Transverse colon (tissue), 4 donors: ENCODE measurements around the gene ETHE1. TPM values are rescaled to one million over a fixed set of nuclear protein-coding genes. Genes with fewer than 3 reads are reported as not detected.
A peak's percentile ranks its signal among the peaks of the same experiment; 100 is the strongest.

Experiments
- DNase-seq: peaks from one replicate; pipeline ENCODE4 v3.0.0-alpha.2; 2019
- H3K27ac ChIP-seq, 4 donors: fragments of 200-600 bp; sonication (generic); 2 replicates each; pipeline ENCODE4 v1.5.1; 2016 to 2018; ENCODE audit warnings: inconsistent platforms in 4 of 4
- H3K27me3 ChIP-seq: fragments of 200-600 bp; sonication (generic); 2 replicates; pipeline ENCODE4 v1.5.1; 2017; ENCODE audit warnings: inconsistent platforms
- H3K36me3 ChIP-seq, 4 donors: fragments of 200-600 bp; sonication (generic); 2 replicates each; pipeline ENCODE4 v1.5.1; 2017 to 2019; ENCODE audit warnings: inconsistent platforms in 4 of 4
- H3K4me1 ChIP-seq, 4 donors: fragments of 200-600 bp; sonication (generic); 2 replicates each; pipeline ENCODE4 v1.5.1; 2017 to 2020; ENCODE audit warnings: inconsistent platforms in 4 of 4
- H3K4me3 ChIP-seq, 4 donors: fragments of 200-600 bp; sonication (generic); 1 replicate in 1 of 4; 2 replicates in 3 of 4; pipeline versions ENCODE4 v1.5.1 to v1.6.1; 2017 to 2019; ENCODE audit warnings: inconsistent platforms in 4 of 4
- H3K9me3 ChIP-seq, 2 donors: fragments of 200-600 bp; sonication (generic); 2 replicates each; pipeline ENCODE4 v1.5.1; 2017 to 2019; ENCODE audit warnings: inconsistent platforms in 2 of 2
- CTCF ChIP-seq, 5 experiments: fragments of 200-600 bp in 3 of 5; fragments of 450-650 bp in 2 of 5; sonication (generic) in 3 of 5; IDR thresholded peaks; 1 replicate in 2 of 5; 2 replicates in 3 of 5; pipeline ENCODE4 v1.5.1; 2016 to 2017; ENCODE audit warnings: antibody characterized with exemption in 5 of 5, inconsistent platforms in 3 of 5, mild to moderate bottlenecking in 2 of 5, moderate library complexity in 1 of 5
- EP300 ChIP-seq: sonication (generic); formaldehyde crosslinking; IDR thresholded peaks from one replicate; pipeline ENCODE4 v1.6.1; 2017; ENCODE audit warnings: antibody characterized with exemption, low read depth
- POLR2A ChIP-seq: fragments of 450-650 bp; IDR thresholded peaks from one replicate; pipeline ENCODE4 v1.6.1; 2016; ENCODE audit warnings: antibody characterized with exemption, mild to moderate bottlenecking, moderate library complexity
- POLR2AphosphoS5 ChIP-seq, 3 donors: sonication (generic); formaldehyde crosslinking; IDR thresholded peaks; one replicate each; pipeline ENCODE4 v1.6.1; 2016; ENCODE audit warnings: antibody characterized with exemption in 3 of 3
- WGBS, 2 donors: methylation state at CpG; one replicate each; pipeline ENCODE4 v1.1.5; 2018; ENCODE audit warnings: low coverage in 1 of 2; 5-methylcytosine and 5-hydroxymethylcytosine counted together
- in situ Hi-C, 4 donors: fragments of 200-750 bp; cut with MboI; loops; one replicate each; pipeline versions ENCODE4 v1.15.0 to v1.15.1; 2017; ENCODE audit warnings: low sequenced_read_pairs in 3 of 4, low pct_ligation_motif_present in 1 of 4, low pct_unique_long_range_greater_than_20kb in 1 of 4
- intact Hi-C: fragments of 100-400 bp; cut with DNase I; formaldehyde crosslinking; loops from one replicate; pipeline ENCODE4 v1.15.1; 2023; ENCODE audit warnings: low total_unique reads
- total RNA-seq, 4 donors: library from RNA; depleted of rRNA; stranded (reverse); fragments of >200 nt; gene quantifications; one replicate each; pipeline ENCODE4 v1.1.0, GENCODE V29; 2016

Gene ETHE1
- total RNA-seq, 4 donors from 2014 or later: 438 to 667 (median 458) TPM

GRCh38 chr19:43502419-43502976 is 24.5 kb downstream of the ETHE1 start:
- H3K9me3 ChIP-seq: no peaks in the 10 kb centered on the region
- no peaks in the 10 kb centered on the region for H3K27me3 ChIP-seq
- H3K27ac ChIP-seq: no peak overlapping the region
- no peak for DNase-seq
- intact Hi-C loops: loop anchor here (2.0 kb wide), 1 partner anchor 28 kb away; no protein-coding TSS in a partner anchor
- TF ChIP-seq POLR2AphosphoS5 (IDR thresholded peaks at IDR 0.05) (no peak), EP300 (no peak), CTCF (IDR thresholded peaks at IDR 0.05) (no peak), POLR2A (no peak)
- WGBS, 2 donors: 87 to 100% methylated on average over 7 to 23 of the region's 23 CpGs
- peak overlapping the region in 1 of 4 donors; percentile 70 for H3K4me3 ChIP-seq
- in situ Hi-C loops: no loop called here
- H3K36me3 ChIP-seq: peaks cover 0 to under 1% (median 0%) of the 10 kb centered on the region in 4 donors
- peaks cover 9 to 31% (median 17%) of the 10 kb centered on the region in 4 donors for H3K4me1 ChIP-seq

GRCh38 chr19:43501661-43502418 is 25.2 kb downstream of the ETHE1 start:
- WGBS, 2 donors: 44 to 87% methylated on average over 1 to 43 of the region's 43 CpGs
- in situ Hi-C loops (no loop called here), intact Hi-C loops (loop anchor here (2.0 kb wide), 1 partner anchor 27 kb away; no protein-coding TSS in a partner anchor)
- peaks cover 9 to 31% (median 17%) of the 10 kb centered on the region in 4 donors for H3K4me1 ChIP-seq
- H3K9me3 ChIP-seq: no peaks in the 10 kb centered on the region
- TF ChIP-seq POLR2AphosphoS5 (IDR thresholded peaks at IDR 0.05) (no peak), EP300 (no peak), CTCF (IDR thresholded peaks at IDR 0.05) (no peak), POLR2A (no peak)
- DNase-seq: no peak
- H3K27ac ChIP-seq: no peak overlapping the region
- H3K36me3 ChIP-seq: peaks cover 0 to 7% (median 0%) of the 10 kb centered on the region in 4 donors
- H3K27me3 ChIP-seq: no peaks in the 10 kb centered on the region
- peak overlapping the region in 1 of 4 donors; percentile 6 for H3K4me3 ChIP-seq

- H3K27ac ChIP-seq: peak overlapping the region in 1 of 4 donors; percentile 29
- H3K36me3 ChIP-seq: peaks cover 0 to 15% (median 2%) of the 10 kb centered on the region in 4 donors
- DNase-seq: peak; percentile 31
- in situ Hi-C loops (no loop called here), intact Hi-C loops (no loop called here)
- TF ChIP-seq EP300: no peak
- no peak for TF ChIP-seq CTCF (IDR thresholded peaks at IDR 0.05)
- TF ChIP-seq POLR2AphosphoS5 (IDR thresholded peaks at IDR 0.05): no peak
- TF ChIP-seq POLR2A: no peak
- H3K4me1 ChIP-seq: peaks cover 6 to 22% (median 7%) of the 10 kb centered on the region in 4 donors
- no peak overlapping the region for H3K4me3 ChIP-seq
- no peaks in the 10 kb centered on the region for H3K27me3 ChIP-seq
- WGBS, 2 donors: 75 to 81% methylated on average over 2 to 3 of the region's 3 CpGs
- no peaks in the 10 kb centered on the region for H3K9me3 ChIP-seq
Observed at GRCh38 chr19:43499042-43499441, 28.0 kb downstream of the ETHE1 start.

GRCh38 chr19:43498233-43498842 is 28.7 kb downstream of the ETHE1 start:
- TF ChIP-seq EP300 (no peak), POLR2AphosphoS5 (IDR thresholded peaks at IDR 0.05) (no peak), CTCF (IDR thresholded peaks at IDR 0.05) (no peak), POLR2A (no peak)
- Histone ChIP-seq H3K27ac (peak overlapping the region in 1 of 4 donors; percentile 29), H3K27me3 (no peaks in the 10 kb centered on the region), H3K4me1 (peaks cover 6 to 21% (median 7%) of the 10 kb centered on the region in 4 donors), H3K9me3 (no peaks in the 10 kb centered on the region), H3K4me3 (no peak overlapping the region), H3K36me3 (peaks cover 0 to 15% (median 2%) of the 10 kb centered on the region in 4 donors)
- in situ Hi-C loops (no loop called here), intact Hi-C loops (no loop called here)
- no peak for DNase-seq
- WGBS, 2 donors: 74 to 76% methylated on average over 3 to 5 of the region's 5 CpGs
